HCEC 1CT (cell line): ENCODE results near the gene MACROD1.

Source experiments
- DNase-seq: peaks from one replicate; pipeline ENCODE4 v3.0.0-alpha.2; 2017

Gene MACROD1

DNA sequence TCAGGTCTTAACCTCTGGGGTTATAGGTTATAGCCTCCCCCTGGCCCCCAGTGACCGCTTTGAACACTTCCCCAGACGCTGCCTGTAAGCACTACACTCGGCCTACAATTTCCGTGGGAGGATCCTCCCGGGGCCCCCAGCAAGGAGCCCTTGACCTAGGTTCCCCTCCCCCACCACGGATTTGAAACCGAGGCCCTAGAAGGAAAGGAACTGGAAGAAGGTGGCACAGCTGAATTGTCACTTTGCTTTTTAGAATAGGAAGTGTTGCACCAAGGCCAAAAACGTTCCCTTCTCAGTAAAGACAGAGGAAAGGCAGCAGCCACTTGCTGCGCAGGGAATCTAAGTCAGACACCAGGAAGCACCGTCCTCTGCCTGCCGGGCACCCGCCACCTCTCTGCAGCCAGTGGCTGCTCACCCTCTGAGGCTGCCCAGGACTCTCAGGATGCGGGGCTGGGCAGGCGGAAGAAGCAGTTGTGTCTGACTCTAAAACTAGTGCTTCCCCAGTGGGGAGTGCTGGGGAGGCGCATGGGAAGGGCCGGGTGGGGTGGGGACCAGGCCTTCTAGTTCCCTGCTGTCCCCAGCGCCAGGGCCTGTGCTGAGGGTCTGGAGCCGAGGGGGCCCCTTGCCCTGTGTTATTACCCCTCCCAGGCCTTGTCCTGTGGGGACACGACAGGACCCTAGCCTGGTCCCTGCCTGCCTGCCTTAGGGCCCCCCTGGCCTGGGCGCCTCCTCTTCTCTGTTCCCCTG, 138.1 kb downstream of the MACROD1 start:
- no peak for DNase-seq

DNA sequence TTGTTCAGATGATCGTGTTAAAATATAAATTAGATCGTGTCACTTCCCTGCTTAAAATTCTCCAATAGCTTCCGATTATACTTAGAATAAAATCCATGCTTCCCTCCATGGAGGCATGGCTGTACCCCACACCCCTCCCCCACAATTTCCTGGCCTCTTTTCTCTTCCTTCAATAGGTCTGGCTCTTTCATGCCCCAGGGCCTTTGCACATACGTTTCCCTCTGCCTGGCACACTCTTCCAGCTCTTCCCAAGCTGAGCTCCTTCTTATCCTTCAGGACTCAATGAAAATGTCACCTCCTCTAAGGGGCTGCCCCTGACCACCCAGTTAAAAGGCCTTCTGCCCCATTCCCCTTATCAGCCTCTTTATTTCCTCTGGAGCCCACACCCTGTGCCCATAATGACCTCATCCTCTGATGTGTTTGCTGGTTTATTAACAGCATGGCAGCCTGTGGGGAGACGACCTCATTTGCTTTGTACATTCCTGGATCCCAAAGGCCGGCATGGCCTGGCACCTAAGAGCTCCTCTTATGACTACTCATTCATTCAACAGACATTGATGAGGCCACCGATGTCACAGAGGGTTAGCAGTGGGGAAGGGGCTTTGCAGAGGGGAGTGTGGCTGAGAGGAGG, 139.2 kb downstream of the MACROD1 start:
- DNase-seq = no peak

DNA sequence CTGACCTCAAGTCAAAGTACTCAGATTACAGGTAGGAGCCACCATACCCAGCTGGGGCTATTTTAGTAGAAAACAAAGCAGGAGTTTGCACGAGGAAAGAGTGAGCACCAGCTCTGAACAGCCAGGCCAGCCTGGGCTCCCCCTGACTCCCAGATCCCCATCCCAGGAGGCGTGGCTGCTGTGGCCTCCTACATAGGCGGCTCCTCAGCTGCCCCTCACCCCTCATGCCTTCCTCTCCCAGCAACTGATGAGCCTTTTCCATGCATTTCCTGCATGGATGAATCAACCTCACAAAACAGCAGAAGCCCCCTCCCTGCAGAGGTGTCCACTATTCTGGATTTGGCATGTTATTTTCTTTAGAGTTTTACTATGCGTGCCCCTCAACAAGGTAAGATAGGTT, 140.7 kb downstream of the MACROD1 start:
- no peak for DNase-seq

DNA sequence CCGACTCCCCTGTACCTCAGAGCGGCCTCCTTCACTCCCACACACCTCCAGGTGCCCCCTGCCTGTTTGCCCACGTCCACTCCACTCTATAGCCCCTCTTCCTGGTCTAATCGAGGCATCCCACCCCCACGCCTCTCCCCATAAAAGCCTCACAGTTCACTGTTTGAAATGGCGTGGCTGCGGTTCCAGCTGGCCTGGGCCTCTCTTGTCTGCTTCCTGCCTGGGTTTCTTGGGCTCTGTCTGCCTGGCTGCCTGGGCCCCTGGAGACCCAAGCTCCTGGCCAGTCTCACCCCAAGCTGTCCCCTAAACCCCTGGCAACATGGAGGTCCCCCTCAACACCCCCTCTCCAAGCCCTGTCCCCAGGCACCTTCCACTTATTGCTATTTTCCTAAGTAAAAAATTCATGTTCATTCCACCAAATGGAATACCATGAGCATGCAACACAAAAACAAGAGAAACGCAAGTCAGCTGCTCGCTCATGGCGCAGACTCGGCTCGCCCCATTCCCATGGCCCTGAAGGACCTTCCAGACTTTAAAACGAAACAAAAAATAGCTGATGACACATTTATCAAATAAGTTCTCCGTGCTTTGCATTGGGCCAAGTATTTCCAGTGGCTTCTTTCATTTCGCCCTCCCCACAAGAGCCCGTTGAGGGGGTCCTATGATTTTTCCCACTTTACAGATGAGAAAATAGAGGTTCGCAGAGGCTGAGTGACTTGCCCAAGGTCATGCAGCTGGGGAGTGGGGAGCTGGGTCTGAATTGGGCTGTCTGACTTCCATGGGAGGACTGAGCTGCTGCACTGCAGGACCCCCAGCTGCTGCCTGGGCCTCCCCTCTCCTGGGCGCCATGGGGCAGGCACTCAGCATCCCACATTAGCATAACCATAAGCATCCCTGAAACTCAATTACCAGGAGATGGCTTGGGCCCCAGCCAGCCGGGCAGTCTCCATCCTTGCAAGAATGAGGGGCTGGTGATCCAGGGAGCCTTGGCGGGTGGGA, 141.9 kb downstream of the MACROD1 start:
- DNase-seq = no peak

DNA sequence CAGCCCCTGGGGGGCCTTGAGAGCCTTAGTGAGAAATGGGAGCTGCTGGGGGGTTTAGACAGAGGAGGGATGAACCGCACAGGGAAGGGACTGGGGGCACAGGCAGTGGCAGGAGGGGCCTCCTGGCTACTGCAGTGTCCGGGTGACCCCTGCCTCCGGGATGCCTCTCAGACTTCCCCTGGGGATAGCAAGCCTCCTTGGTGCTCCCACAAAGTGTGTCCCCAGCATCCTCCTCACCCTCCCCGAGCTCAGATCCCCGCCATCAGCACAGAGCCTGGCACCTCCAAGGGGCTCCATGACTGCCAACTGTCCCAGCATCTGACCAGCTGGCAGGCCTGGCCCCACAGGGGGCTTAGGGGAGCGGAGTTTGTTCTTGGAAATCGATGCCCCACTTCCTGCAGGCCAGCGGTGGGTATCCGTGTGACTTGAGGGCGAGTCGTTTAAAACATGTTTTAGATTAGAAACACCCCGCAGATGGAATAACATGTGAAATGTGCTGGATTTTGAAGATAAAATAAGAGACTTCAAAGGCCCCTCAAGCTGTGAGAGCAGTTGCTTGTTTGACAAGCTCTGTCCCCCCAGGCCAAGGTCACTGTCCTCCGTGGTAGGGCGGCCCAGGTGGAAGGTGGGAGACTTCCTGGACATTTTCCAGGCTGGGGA, 143.7 kb downstream of the MACROD1 start:
- no peak for DNase-seq

DNA sequence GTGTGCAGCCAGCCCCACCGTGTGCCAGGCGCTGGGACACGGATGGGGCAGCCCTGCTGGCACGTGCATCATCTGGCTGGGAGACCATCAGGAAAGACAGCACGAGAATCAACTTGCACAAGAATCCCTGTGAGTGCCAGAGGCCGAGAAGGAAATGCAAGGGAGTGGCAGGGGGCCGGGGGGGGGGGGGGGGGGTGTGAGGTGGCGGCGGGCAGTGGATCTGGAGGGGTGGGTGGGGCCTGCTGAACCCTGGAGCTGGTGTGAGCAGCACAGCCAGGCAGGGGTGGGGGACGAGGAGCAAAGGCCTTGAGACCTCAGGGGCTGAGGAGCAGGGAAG, 144.2 kb downstream of the MACROD1 start:
- DNase-seq = no peak

DNA sequence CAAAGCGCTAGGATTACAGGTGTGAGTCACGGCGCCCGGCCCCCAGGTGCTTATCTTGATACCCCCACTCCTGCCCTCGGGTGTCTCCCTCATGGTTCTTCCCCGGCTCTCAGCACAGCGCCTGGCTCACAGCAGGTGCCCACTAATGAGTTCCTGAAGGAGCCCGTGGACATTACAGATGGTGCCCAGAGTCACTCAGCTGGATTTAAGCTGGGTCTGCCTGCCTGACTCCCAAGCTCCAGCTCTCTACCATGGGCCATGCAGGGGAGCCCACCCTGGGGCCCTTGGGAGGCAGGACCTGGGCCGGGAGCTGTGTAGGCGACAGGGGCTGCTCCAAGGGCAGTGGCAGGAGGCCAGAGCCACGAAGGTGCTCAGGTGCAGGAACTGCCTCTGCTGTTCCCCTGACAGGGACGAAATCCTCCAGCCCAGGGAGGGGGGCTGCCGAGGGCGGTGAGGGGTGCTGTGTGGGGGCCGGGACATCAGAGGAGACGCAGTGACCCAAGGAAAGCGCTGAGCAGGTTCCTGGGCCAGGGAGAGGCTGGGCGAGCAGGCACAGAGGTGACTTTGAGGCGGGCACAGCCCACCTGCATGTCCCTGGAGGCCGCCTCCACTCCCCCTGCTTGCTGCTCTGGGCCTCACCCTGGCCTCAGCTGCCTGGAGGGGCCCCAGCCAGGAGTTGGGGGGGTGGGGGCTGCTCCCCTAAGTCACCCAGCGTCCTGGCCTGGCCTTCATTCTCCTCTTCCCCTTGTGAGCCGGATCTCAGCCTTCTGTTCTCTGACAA, 144.7 kb downstream of the MACROD1 start:
- DNase-seq = no peak

DNA sequence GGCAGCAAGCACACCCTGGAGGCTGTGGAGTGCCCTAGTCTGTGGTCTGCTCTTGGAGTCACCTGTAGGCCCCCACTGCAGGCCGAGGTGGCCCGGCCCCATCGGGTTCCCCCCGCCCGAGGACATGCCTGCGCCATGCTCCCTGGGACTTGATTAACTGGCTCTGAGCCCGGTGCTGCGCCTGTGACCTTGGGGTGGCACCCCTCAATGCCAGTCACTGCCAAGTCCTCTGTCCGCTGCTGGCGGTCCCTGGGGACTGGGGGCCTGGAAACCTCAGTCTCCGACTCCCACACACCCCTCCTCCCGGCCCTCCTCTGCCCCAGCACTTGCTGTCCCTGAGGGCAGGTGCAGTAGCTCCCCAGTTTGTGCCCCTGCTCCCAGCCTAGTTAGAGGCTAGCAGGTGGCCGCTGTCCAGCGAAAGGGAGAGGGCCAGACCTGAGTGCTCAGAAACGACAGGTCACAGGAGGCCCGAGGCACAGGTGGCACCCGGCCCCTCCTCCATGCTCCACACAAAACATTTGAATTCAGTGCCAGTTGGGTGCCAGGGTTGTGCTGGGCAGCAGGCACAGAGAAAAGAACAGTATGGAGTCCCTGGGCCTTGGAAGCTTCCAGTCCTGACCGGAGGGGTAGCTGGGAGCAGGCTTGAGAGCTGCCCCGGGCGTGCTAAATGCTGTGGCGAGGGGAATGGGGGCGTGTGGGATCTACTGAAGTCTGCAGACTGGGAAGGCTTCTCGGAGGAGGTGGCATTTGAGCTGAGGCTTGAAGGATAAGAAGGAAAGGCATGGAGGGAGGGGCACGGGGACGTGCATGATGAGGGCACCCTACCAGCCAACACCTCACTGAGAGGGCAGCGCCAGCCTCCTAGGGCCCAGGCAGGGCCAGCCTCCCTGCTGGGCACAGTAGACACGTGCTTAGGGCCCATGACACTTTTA, 146.5 kb downstream of the MACROD1 start:
- DNase-seq = no peak

DNA sequence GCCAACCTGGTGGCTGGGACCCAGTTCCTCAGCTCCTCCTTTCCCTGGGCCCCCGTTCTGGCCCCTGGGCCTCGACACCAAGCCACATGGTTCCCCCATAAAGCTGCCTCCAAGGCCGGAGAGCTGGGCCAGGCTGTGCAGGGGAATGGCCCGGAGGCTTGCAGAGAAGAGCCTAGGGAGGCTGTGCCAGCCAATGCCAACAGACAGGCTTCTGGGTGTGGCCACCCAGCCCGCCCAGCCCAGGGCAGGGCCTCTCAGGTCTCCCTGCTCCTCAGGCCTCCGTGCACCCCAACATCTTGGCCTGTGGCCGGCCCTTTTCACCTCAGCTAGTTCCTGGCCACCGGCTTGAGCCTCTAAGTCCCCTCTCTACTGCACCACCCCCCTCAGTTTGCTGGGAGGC, 147.6 kb downstream of the MACROD1 start:
- no peak for DNase-seq

DNA sequence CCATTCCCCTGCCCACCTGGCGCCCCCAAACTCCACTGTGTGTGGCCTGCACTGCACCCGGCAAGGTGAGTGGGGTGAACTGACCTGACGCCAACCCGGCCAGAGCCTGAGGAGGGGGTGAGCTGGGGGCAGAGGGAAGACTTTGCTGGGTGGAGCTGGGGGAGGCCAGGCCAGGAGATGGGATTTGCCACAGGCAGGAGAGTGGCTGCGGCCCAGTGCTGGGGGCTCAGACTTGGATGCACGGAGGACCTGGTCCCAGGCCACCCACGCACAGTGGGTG, 148.0 kb downstream of the MACROD1 start:
- DNase-seq = no peak

DNA sequence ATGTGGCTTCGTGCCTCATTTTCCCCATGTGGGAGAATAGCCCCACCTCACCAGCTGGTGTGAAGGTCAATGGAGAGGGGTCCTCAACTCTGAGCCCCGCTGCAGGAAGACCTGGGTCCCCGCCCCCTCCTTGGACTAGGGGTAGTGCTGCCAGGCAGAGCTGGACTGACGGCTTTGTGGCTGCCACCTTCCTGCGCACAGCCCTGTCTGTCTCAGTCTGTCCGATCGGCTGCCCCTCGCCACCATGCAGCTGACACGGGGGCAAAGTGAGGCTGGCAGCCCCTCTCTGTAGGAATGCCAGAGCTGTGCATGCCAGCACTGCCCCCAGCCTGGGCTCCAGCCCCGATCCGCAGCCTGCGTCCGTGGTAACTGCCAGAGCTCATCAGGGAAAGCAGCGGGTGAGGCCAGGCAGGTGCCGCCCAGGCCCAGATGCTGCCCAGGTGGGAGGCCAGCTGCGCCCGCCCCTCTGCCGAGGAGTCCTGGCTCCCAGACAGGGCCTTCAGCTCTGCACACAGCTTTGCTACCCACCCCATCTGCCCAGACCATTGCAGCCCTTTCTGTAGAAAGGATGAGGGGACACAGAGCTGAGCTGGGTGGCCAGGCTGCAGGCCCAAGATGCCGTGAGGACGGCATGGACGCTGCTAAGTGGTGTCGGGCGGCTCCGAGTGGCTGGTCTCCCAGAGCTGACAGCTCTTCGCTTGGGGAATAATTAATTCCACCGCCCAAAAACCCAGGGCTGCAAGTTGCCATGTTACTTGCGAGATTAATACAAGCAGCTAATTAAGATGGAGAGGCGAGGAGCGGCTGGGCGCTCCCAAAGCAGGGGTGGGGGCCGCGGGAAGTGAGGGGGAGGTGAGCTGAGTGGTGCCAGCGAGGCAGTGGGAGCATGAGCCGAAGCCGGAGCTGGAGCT, 149.7 kb downstream of the MACROD1 start:
- no peak for DNase-seq

DNA sequence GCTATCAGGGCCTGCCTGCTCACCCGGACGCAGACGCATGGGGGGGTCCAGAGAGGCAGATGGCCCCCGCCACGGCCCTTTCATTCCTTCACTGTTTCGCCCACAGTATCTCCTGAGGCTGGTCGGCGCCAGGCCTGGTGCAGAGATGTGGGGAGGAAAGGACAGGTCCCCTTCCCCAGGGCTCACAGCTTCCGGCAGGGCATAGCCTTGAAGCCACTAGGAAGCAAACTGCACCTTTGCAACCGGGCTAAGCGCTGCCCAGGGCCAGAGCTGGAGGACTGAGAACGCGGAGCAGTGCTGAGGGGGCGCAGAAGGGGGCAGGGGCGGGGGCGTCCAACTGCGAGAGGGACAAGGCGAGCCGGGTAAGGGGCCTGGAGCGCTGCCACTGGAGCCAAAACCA, 150.4 kb downstream of the MACROD1 start:
- DNase-seq = no peak

DNA sequence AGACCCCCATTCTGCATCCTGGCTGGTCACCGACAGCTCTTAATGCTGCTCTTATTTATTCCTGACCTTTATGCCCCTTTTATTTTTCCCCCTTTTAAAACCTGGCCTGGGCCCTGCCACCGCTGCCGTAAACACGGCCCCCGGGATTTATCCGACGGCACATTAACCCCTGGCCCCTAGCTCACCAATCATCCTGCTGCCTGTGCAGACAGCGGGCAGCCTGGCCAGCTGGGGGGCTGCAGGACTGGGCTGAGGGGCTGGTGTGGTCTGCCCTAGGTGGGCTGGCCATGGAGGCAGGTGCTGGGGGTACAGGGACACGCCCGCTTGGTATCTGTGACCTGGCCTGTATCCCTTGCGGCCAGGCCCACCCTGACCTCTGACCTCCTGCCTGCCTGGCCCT, 151.6 kb downstream of the MACROD1 start:
- no peak for DNase-seq

DNA sequence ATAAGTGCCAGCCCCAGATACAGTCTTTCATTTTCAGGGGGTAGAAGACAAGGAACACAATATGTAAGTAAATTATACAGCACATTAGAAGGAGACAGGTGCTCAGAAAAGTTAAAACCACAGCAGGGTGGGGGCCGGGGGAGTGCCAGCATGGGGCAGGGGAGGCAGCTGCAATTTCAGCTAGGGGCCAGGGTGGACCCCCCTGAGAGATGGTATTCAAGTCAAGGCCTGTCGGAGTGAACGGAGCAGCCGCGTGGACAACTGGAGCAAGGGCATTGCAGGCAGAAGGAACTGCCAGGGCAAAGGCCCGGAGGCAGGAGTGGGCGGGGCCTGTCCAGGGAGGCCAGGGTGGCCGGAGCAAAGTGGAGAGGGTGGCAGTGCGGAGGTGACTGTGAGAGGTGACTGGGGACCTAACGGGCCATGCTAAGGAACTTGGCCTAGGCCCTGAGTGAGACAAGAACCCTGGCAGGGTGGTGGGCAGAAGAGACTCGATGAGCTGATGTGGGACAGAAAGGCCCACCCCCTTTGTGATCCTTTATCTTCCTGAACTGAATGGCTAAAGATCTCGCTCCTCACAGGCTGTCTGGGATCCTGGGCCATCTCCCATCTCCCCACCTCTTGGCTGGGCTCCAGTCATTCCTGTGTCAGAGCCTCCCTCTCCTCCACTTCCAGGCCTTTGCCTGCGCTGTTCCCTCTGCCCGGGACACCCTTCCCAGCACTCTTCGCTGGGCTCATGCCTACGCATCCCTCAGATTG, 152.6 kb downstream of the MACROD1 start:
- no peak for DNase-seq

DNA sequence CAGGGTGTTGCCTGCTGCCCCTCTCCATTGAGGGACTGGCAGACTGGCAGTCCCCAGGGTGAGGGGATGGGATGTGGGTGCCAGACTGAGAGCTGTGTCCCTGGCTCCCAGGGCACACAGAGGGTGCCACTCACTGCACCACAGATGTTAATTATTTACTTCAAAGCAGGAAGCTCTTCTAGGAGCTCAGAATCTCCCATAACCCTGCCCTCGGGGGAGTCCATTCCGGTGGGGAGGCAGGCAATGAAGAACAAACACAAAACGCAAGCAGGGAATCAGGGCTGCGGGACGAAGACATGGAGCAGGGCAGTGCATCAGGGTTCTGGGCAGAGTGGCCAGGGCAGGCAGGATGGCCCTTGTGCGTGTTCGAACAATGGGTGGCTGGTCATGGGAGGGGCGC, 154.5 kb downstream of the MACROD1 start:
- no peak for DNase-seq

DNA sequence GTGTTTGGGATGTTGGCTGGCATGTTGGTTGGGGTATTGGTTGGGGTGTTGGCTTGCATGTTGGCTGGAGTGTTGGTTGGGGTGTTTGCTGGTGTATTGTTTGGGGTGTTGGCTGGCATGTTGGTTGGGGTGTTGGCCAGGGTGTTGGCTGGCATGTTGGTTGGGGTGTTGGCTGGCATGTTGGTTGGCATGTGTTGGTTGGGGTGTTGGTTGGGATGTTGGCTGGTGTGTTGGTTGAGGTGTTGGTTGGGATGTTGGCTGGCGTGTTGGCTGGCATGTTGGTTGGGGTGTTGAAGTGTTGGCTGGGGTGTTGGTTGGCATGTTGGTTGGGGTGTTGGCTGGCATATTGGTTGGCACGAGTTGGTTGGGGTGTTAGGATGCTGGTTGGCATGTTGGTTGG, 155.1 kb downstream of the MACROD1 start:
- DNase-seq = no peak

DNA sequence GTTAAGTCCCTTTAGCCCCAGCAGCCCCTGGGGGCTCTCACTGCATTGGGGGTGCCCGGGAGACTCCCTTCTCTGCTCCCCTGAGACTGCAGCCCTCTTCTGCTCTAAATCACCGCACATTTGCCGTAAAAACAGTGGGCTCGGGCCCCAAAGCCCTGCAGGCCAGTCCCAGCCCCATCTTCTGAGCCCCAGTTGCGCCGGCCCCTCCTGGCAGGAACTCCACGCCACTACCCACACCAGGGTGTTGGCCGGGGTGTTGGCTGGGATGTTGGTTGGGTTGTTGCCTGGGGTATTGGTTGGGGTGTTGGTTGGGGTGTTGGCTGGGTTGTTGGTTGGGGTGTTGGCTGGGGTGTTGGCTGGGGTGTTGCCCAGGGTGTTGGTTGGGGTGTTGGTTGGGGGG, 156.2 kb downstream of the MACROD1 start:
- DNase-seq = no peak

DNA sequence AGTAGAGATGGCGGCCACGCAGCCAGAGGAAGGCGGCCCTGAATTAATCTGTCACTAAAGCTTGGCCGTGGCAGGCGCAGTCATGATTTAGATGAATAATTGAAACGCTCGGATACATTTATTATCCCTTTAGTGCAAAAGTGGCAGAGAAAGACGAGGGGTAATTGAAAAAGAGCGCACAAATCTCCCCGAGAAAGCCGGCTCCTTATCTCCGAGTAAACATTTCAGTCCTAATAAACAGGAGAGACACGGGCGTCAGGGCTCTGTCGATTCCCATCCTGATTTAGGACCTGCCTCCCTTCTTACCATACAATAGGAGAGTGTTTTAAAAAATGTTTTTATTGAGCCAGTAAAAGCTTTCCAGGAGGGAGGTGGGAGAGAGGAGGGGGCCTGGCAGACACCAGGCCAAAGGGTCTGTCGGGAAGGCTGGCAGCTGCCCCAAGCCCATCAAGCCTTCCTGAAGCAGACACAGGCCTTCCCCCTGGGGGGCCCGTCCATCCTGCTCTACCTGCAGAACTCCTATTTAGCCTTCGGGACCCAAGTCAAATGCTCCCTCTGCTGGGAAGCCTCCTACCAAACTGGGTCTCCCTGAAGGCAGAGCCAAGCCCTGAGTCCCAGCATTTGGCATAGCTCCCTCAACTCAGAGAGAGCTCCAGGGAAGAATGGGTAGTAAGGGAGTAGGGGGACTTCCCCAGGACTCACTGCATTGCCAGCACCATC, 156.8 kb downstream of the MACROD1 start:
- DNase-seq = no peak
